ENCODE results near the gene GAGE10. TPM values are rescaled to one million over a fixed set of nuclear protein-coding genes. Genes with fewer than 3 reads are reported as not detected.
"Not testable (repeated sequence)": the region's sequence is repeated elsewhere in the genome, so short reads cannot be mapped to it uniquely, and the experiment has no call there.

Gene GAGE10
- total RNA-seq, 1 donor from 2014 or later, result not detected

GRCh38 chrX:49316085-49316484 lies 12.6 kb downstream of the GAGE10 start:
- no peak overlapping the region for H2AFZ ChIP-seq (ENCODE audit: low read depth, low read length)
- Mint-ChIP-seq H3K27ac (ENCODE audit: unreplicated experiment) (no peak overlapping the region), H3K9me3 (ENCODE audit: unreplicated experiment) (no peaks in the 10 kb centered on the region), H3K27me3 (ENCODE audit: low read depth, unreplicated experiment) (peaks cover 3% of the 10 kb centered on the region), H3K4me1 (ENCODE audit: low read depth, unreplicated experiment) (no peaks in the 10 kb centered on the region), H3K4me3 (ENCODE audit: unreplicated experiment) (no peak overlapping the region), H3K36me3 (ENCODE audit: low read depth, unreplicated experiment) (no peaks in the 10 kb centered on the region)
- H3K79me2 ChIP-seq (ENCODE audit: insufficient read depth, low read length), result no peaks in the 10 kb centered on the region
- H3K4me2 ChIP-seq (ENCODE audit: low read length), result no peak overlapping the region
- no peaks in the 10 kb centered on the region for H3K27me3 ChIP-seq (ENCODE audit: insufficient read depth, low read length)
- H3K36me3 ChIP-seq (ENCODE audit: insufficient read depth, low read length), result no peaks in the 10 kb centered on the region
- H4K20me1 ChIP-seq (ENCODE audit: insufficient read depth, low read length), result no peaks in the 10 kb centered on the region
- no peak for DNase-seq (ENCODE audit: low read depth)
- no peaks in the 10 kb centered on the region for H3K4me1 ChIP-seq (ENCODE audit: insufficient read depth, low read length)
- H3K9ac ChIP-seq (ENCODE audit: low read length), result no peak overlapping the region
- TF ChIP-seq CTCF (IDR thresholded peaks at IDR 0.05; ENCODE audit: insufficient read depth, low read depth, low read length), result no peak
- no peaks in the 10 kb centered on the region for H3K9me3 ChIP-seq (ENCODE audit: insufficient read depth, low read depth, low read length)
- no peak overlapping the region for H3K27ac ChIP-seq (ENCODE audit: low read depth, low read length)
- FAIRE-seq, result no peak
- no peak overlapping the region for H3K4me3 ChIP-seq (ENCODE audit: insufficient read depth, low read depth, low read length)

- not testable (repeated sequence) for H3K36me3 ChIP-seq (ENCODE audit: insufficient read depth, low read length); H4K20me1 ChIP-seq (ENCODE audit: insufficient read depth, low read length); H3K9me3 Mint-ChIP-seq (ENCODE audit: unreplicated experiment); H3K79me2 ChIP-seq (ENCODE audit: insufficient read depth, low read length); H3K27me3 ChIP-seq (ENCODE audit: insufficient read depth, low read length); H3K4me3 ChIP-seq (ENCODE audit: insufficient read depth, low read depth, low read length); H3K4me3 Mint-ChIP-seq (ENCODE audit: unreplicated experiment); DNase-seq (ENCODE audit: low read depth); H3K27me3 Mint-ChIP-seq (ENCODE audit: low read depth, unreplicated experiment); H2AFZ ChIP-seq (ENCODE audit: low read depth, low read length); H3K9me3 ChIP-seq (ENCODE audit: insufficient read depth, low read depth, low read length); H3K4me1 ChIP-seq (ENCODE audit: insufficient read depth, low read length); H3K9ac ChIP-seq (ENCODE audit: low read length); H3K27ac Mint-ChIP-seq (ENCODE audit: unreplicated experiment); H3K36me3 Mint-ChIP-seq (ENCODE audit: low read depth, unreplicated experiment); H3K4me2 ChIP-seq (ENCODE audit: low read length); FAIRE-seq; H3K27ac ChIP-seq (ENCODE audit: low read depth, low read length); H3K4me1 Mint-ChIP-seq (ENCODE audit: low read depth, unreplicated experiment)
Observed at GRCh38 chrX:49321737-49322136, 18.3 kb downstream of the GAGE10 start, which contains the start of gene GAGE12J. Gene GAGE12J, plus strand, starts transcription at chrX:49322037. Its CDS starts 1,157 bp downstream, at chrX:49323194.

GRCh38 chrX:49322266-49322665 lies 18.8 kb downstream of the GAGE10 start:
- not testable (repeated sequence) for H3K27ac Mint-ChIP-seq (ENCODE audit: unreplicated experiment); H3K9me3 Mint-ChIP-seq (ENCODE audit: unreplicated experiment); H3K4me3 ChIP-seq (ENCODE audit: insufficient read depth, low read depth, low read length)

GRCh38 chrX:49323735-49324134 lies 20.3 kb downstream of the GAGE10 start:
- not testable (repeated sequence) for H3K36me3 ChIP-seq (ENCODE audit: insufficient read depth, low read length); H3K9ac ChIP-seq (ENCODE audit: low read length); H3K9me3 Mint-ChIP-seq (ENCODE audit: unreplicated experiment); FAIRE-seq; H3K27ac ChIP-seq (ENCODE audit: low read depth, low read length); H3K4me3 ChIP-seq (ENCODE audit: insufficient read depth, low read depth, low read length); H2AFZ ChIP-seq (ENCODE audit: low read depth, low read length); H3K4me1 Mint-ChIP-seq (ENCODE audit: low read depth, unreplicated experiment); H3K4me3 Mint-ChIP-seq (ENCODE audit: unreplicated experiment); H3K79me2 ChIP-seq (ENCODE audit: insufficient read depth, low read length); H3K36me3 Mint-ChIP-seq (ENCODE audit: low read depth, unreplicated experiment); H3K27ac Mint-ChIP-seq (ENCODE audit: unreplicated experiment); H3K4me2 ChIP-seq (ENCODE audit: low read length); H3K27me3 Mint-ChIP-seq (ENCODE audit: low read depth, unreplicated experiment); H3K9me3 ChIP-seq (ENCODE audit: insufficient read depth, low read depth, low read length); DNase-seq (ENCODE audit: low read depth); H3K4me1 ChIP-seq (ENCODE audit: insufficient read depth, low read length); H3K27me3 ChIP-seq (ENCODE audit: insufficient read depth, low read length); H4K20me1 ChIP-seq (ENCODE audit: insufficient read depth, low read length)

More at GRCh38 chrX:49322266-49322665, 18.8 kb downstream of the GAGE10 start:
- not testable (repeated sequence) for H3K4me1 ChIP-seq (ENCODE audit: insufficient read depth, low read length); H3K36me3 ChIP-seq (ENCODE audit: insufficient read depth, low read length); H3K27me3 ChIP-seq (ENCODE audit: insufficient read depth, low read length); H3K36me3 Mint-ChIP-seq (ENCODE audit: low read depth, unreplicated experiment); FAIRE-seq; H3K27me3 Mint-ChIP-seq (ENCODE audit: low read depth, unreplicated experiment); H3K9ac ChIP-seq (ENCODE audit: low read length); H3K4me3 Mint-ChIP-seq (ENCODE audit: unreplicated experiment); H4K20me1 ChIP-seq (ENCODE audit: insufficient read depth, low read length); H3K9me3 ChIP-seq (ENCODE audit: insufficient read depth, low read depth, low read length); H2AFZ ChIP-seq (ENCODE audit: low read depth, low read length); H3K79me2 ChIP-seq (ENCODE audit: insufficient read depth, low read length); DNase-seq (ENCODE audit: low read depth); H3K27ac ChIP-seq (ENCODE audit: low read depth, low read length); H3K4me1 Mint-ChIP-seq (ENCODE audit: low read depth, unreplicated experiment); H3K4me2 ChIP-seq (ENCODE audit: low read length)

- H3K27me3 Mint-ChIP-seq (ENCODE audit: low read depth, unreplicated experiment); H3K4me1 Mint-ChIP-seq (ENCODE audit: low read depth, unreplicated experiment); H3K4me3 Mint-ChIP-seq (ENCODE audit: unreplicated experiment); H3K36me3 Mint-ChIP-seq (ENCODE audit: low read depth, unreplicated experiment); DNase-seq (ENCODE audit: low read depth); H3K27me3 ChIP-seq (ENCODE audit: insufficient read depth, low read length); H3K9me3 ChIP-seq (ENCODE audit: insufficient read depth, low read depth, low read length); H3K4me2 ChIP-seq (ENCODE audit: low read length); H3K27ac ChIP-seq (ENCODE audit: low read depth, low read length); H3K4me1 ChIP-seq (ENCODE audit: insufficient read depth, low read length); H3K9me3 Mint-ChIP-seq (ENCODE audit: unreplicated experiment); H3K79me2 ChIP-seq (ENCODE audit: insufficient read depth, low read length); H3K36me3 ChIP-seq (ENCODE audit: insufficient read depth, low read length); FAIRE-seq; H3K4me3 ChIP-seq (ENCODE audit: insufficient read depth, low read depth, low read length); H3K9ac ChIP-seq (ENCODE audit: low read length); H3K27ac Mint-ChIP-seq (ENCODE audit: unreplicated experiment); H2AFZ ChIP-seq (ENCODE audit: low read depth, low read length); H4K20me1 ChIP-seq (ENCODE audit: insufficient read depth, low read length): not testable (repeated sequence)
Observed at GRCh38 chrX:49330421-49330820, 27.0 kb downstream of the GAGE10 start.

GRCh38 chrX:49331282-49331681 lies 27.8 kb downstream of the GAGE10 start, which contains the start of gene GAGE13:
Gene GAGE13, plus strand, starts transcription at chrX:49331582. Its CDS starts 1,156 bp downstream, at chrX:49332738.
- H3K4me2 ChIP-seq (ENCODE audit: low read length); H4K20me1 ChIP-seq (ENCODE audit: insufficient read depth, low read length); H3K36me3 Mint-ChIP-seq (ENCODE audit: low read depth, unreplicated experiment); H3K4me1 Mint-ChIP-seq (ENCODE audit: low read depth, unreplicated experiment); H3K27ac ChIP-seq (ENCODE audit: low read depth, low read length); H3K27ac Mint-ChIP-seq (ENCODE audit: unreplicated experiment); H3K4me3 Mint-ChIP-seq (ENCODE audit: unreplicated experiment); FAIRE-seq; H3K4me3 ChIP-seq (ENCODE audit: insufficient read depth, low read depth, low read length); H3K9ac ChIP-seq (ENCODE audit: low read length); H3K36me3 ChIP-seq (ENCODE audit: insufficient read depth, low read length); H3K9me3 Mint-ChIP-seq (ENCODE audit: unreplicated experiment); H3K27me3 ChIP-seq (ENCODE audit: insufficient read depth, low read length); H3K4me1 ChIP-seq (ENCODE audit: insufficient read depth, low read length); H3K9me3 ChIP-seq (ENCODE audit: insufficient read depth, low read depth, low read length); H2AFZ ChIP-seq (ENCODE audit: low read depth, low read length); H3K27me3 Mint-ChIP-seq (ENCODE audit: low read depth, unreplicated experiment); H3K79me2 ChIP-seq (ENCODE audit: insufficient read depth, low read length); DNase-seq (ENCODE audit: low read depth): not testable (repeated sequence)

Measured in astrocyte (in vitro differentiated cells and primary cell).